Ovary (tissue), 1 donor: Measurements from ENCODE around the gene TMTC2.

Source experiments
- EP300 ChIP-seq: sonication (generic); formaldehyde crosslinking; IDR thresholded peaks from one replicate; pipeline ENCODE4 v1.6.1; 2017; ENCODE audit warnings: antibody characterized with exemption
- POLR2A ChIP-seq: fragments of 450-650 bp; IDR thresholded peaks from one replicate; pipeline ENCODE4 v1.6.1; 2017; ENCODE audit warnings: antibody characterized with exemption, mild to moderate bottlenecking, moderate library complexity

DNA sequence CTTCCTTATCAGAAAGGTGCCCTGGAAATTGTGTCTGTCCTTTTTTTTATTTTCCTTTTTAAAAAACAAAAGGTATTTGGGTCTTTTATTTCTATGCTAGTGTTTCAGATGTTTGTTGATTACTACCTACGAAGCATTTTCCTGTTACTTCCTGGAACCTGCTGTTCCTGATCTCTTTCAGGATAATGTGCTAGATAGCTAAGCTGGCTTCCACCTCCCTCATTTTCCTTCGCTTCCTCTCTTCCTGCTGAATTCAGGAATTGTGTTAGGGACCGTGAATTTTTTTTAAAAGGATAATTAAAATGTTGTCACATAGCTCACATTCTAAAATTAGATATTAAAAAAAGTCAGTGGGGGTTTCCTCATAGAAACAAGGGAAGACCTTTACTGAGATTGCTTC is 27.7 kb downstream of the TMTC2 start:
- TF ChIP-seq EP300: no peak
- no peak for TF ChIP-seq POLR2A
